ENCODE data around the gene MAFG.

The MAFG gene

GRCh38 chr17:81907219-81908145 is 20.1 kb downstream of the MAFG start:
- DNase-seq, result no peak

- DNase-seq, result no peak
These were observed 20.9 kb downstream of the MAFG start for GRCh38 chr17:81906476-81907218.

GRCh38 chr17:81905993-81906392 is 21.5 kb downstream of the MAFG start:
- DNase-seq, result no peak

- no peak for DNase-seq
These were observed 22.1 kb downstream of the MAFG start for GRCh38 chr17:81905424-81905875.

- DNase-seq, result no peak
These were observed 22.7 kb downstream of the MAFG start for GRCh38 chr17:81904600-81905423.

GRCh38 chr17:81903896-81904599 is 23.5 kb downstream of the MAFG start:
- DNase-seq, result no peak

GRCh38 chr17:81903415-81903831 is 24.1 kb downstream of the MAFG start:
- DNase-seq, result no peak

GRCh38 chr17:81902653-81903414 is 24.7 kb downstream of the MAFG start:
- no peak for DNase-seq

GRCh38 chr17:81902023-81902652 is 25.4 kb downstream of the MAFG start, which contains the start of gene NPB:
Gene NPB (plus strand): TSS chr17:81902238. CDS start chr17:81902278, 40 bp downstream.
- no peak for DNase-seq

- no peak for DNase-seq
These were observed 26.1 kb downstream of the MAFG start for GRCh38 chr17:81901167-81902022.

GRCh38 chr17:81900181-81900820 is 27.2 kb downstream of the MAFG start:
- no peak for DNase-seq

GRCh38 chr17:81899514-81900166 is 27.9 kb downstream of the MAFG start:
- DNase-seq, result no peak

- no peak for DNase-seq
These were observed 28.6 kb downstream of the MAFG start for GRCh38 chr17:81898885-81899284.

GRCh38 chr17:81898029-81898866 is 29.3 kb downstream of the MAFG start:
- DNase-seq, result no peak

GRCh38 chr17:81895400-81895799 is 32.1 kb downstream of the MAFG start:
- no peak for DNase-seq

- no peak for DNase-seq
These were observed 36.3 kb downstream of the MAFG start for GRCh38 chr17:81891303-81891552.

- DNase-seq, result no peak
These were observed 36.9 kb downstream of the MAFG start for GRCh38 chr17:81890447-81891302.
